ENCODE measurements around the gene UACA.

The UACA gene

GRCh38 chr15:70781236-70781635, 17.9 kb upstream of the UACA start:
- DNase-seq: no peak

DNA sequence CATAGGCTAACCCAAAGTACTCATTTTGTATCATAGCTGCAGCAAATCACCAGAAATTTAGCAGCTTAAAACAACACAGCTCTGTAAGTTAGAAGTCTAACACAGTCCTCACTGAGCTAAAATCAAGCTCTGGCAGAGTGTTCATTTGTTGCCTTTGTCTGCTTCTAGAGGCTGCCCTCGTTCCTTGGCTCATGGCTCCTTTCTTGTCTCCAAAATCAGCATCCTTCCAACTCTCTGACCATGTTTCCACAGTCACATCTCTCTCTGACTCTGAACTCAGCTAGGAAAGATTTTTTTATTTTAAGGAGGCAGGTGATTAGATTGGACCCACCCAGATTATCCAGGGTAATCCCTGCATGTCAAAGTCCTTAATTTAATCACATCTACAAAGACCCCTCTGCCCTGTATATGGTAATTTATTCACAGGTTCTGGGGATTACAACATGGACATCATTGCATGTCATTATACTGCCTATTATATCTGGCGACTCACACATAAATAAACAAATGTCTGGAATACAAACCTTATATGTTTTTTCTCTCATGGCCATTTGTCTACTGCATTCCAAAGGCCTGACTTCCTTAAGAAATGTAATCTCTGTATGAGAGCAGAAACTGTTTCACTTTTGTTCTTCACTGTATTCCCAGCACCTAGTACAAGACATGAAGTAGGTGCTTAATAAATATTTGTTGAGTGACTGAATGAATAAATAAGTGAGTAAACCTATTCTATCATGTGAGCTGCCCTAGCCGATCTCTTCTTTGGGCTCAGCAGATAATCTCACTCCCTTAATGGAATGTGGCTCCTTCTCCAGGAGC, 15.1 kb upstream of the UACA start:
- DNase-seq: no peak

- DNase-seq: no peak
Observed at GRCh38 chr15:70777170-70777926, 14.0 kb upstream of the UACA start.

DNA sequence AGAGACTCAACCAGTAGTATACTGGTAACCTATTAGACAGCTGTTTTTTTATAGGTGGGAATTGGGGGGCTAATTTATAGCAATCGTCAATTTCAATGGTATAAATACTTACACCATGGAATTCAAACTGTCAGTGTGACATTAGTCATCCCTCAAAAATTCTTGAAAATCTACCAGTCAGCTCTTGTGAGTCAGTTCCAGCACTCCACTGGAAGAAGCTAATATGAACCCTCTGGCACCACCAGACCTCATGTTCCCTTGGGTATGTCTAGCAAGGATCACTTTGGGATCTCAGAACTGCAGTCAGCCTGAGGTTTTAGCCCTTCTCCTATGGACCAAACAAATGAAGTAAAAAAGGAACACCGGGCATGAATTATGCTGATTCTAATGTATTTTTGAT, 11.8 kb upstream of the UACA start:
- DNase-seq: no peak

DNA sequence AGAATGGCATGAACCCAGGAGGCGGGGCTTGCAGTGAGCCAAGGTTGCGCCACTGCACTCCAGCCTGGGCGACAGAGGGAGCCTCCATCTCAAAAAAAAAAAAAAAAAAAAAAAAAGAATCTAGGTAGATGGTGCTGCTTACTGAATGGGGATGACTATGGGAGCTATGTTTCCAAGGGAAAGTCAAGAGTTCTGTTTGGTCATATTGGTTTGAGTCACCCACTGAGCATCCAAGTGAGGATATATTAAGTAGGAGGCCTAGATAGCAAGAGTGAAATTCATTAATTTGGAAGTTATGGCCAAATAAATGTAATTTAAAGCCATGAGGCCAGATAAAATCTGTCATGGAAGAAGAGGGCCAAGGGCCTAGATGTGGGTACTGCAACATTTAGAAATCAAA, 9.0 kb upstream of the UACA start:
- DNase-seq: no peak

DNA sequence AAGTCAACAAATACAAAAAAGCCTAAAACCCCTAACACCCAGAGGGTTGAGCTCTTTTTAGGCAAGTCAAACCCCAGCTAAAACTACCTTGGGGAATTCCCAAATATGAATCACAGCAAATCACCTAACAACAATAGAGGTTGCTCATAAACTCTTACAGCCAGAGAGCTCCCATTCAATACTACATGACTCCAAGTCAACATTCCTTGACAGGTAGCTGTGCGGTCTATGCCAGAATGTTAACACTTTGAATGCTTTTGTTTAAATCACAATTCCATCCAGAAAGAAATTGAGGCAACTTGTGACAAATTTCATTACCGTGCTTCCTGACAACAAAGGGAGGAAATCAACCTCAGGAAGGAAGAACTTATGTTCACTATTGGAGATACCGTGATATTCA, 7.5 kb upstream of the UACA start:
- no peak for DNase-seq

DNA sequence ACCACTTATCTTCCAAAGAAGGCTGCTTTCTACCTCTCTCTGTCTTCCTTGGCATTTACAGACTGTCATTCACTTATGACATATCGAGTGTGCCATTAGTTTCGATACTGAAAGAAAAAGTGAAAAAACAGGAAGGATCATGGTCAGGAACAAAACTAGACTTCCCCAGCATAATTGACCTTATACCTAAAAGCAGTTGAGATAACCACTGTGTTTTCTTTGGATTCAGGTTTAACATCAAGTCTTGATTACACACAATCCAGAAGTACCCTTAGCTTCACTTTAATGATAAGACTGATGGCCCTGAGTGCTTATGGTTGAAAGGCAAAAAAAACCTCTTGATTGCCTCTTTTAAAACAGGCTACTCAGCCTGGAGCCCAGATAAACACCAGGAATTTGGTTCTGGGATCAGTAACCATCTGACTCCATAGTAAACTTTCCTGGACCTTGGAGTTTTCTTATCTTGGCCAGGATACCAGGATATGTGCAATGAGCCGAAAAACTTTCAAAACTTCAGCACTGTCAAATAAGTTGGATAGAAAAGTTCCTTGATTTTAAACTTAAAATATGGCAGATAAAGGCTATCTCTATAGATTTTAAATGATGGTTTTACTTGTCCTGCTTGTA, 5.0 kb upstream of the UACA start:
- DNase-seq: no peak

DNA sequence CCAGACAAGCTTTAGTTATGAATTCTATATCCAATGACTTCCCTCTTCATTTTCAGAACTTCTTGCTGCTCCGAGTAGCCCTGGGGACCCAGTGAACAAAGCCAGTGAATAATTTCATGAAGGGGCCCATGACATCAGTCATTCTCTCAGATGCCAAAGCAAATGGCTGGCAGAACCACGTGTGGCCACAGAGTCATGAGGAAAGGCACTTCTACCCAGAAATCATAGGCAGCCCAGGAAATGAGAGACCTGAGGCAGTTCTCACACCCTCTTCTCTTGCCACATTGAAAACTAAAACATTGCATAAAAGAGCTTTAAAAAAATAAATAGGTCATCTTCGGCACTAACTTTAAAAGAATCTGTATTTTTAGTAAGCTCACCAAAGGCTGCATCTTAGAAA, 4.3 kb upstream of the UACA start:
- no peak for DNase-seq

DNA sequence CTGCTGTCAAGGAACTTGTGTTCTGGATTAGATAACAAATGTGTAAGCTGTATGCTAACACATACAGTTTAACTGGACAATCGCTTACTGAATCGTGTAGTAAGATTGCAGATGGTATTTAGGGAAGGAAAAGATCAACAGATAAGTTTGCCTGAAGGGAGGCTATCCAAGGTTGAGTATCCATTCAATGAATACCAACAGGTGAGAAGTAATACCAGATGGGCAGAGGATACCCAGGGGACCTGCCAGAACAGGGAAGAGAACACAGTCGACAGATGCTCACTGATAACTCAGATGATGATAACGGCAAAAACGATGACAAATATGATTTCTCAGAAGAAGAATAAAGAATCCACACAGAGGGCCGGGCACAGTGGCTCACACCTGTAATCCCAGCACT, 3.2 kb upstream of the UACA start:
- DNase-seq: no peak

DNA sequence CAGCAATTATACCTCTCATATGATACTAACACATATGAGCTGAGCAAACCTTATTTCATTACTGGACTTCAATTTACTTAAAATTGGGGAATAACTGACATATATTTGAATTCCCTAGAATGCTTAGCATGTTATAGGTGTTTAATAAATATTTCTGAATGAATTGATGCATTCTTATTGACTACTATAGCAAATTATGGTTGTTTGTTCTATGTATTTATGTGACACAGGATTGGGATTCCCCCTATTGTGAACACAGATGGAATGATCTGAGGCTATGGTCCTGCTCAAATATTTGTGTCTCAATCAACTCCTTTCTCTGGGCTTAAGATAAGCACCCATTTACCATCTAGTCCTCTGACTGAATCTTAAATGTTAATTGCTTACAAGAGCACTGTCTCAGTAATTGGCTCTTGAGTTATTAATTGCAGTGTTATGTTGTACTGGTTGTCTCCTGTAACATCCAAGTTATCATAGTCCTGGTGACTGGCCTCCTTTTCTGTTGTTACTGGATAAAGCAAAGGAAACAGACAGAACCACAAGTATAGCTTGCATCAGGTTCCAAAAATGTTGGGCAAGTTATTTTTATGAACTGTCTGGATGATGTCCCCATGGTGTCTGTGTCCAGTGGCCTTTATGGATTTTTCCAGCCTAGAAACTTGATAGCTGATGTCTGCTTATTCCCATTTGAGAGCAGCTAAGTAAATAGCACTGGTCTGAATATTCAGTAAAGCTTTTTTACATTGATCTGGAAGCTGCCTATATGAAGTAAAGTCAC, 2.3 kb upstream of the UACA start:
- DNase-seq: no peak

DNA sequence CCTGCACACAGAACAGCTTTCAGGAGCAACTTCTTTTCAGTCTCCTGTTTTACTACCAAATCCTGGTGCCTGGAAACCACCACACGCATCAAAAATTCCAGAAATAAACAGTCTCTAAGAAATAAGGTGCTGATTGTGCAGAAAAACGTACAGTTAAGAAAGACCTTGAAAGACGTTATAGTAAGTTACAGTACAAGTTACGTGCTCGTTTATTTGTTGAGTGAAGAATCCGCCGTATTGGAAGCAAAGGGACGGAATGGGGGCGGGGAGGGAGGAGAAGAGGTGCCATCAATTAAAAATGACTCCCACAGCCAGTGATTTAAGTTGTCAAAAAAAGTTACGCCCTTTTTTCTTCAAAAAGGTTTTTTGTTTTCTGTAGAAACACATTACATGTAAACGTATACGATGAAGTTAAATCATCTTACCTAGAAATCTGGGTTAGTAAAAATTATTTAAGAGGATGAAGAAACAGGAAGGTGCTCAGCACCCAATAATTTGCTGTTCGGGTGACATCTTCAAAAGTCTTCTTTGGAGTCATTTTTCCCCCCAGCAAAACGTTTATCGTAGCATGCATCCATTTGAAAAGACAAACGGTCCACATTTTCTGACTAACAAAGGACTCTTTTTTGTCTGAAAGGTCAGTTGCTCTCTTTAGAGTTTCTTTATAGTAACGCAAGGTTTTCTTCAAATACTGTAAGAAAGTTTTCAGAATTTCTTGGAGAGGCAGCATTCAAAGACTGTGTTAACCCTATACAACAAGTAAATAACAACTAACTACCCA, 782 bp upstream of the UACA start:
- no peak for DNase-seq

GRCh38 chr15:70762469-70763119, 764 bp downstream of the UACA start:
- no peak for DNase-seq

DNA sequence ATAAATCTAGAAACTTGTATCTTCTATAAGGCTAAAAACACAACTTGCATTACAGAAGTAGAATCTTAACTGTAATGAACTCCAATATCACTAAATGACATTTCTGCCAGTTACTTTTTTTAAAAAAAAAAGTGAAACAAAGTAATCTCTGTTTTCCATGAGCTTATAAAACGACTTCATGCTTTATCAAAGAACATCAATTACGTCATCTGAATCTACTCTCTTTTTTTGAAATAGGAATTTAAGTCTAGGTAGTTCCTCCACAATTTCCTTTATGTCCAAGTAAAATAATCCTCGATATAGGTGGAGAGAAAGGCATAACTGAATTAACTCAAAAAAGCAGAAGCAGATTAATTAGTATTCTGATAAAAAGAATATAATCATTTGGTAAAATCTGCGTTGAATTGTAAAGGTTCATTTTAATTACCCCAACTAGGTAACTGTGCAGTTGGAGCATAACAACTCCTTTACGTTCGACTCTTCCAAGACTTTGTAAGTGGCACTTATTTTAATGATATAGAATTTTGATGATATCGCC, 1.4 kb downstream of the UACA start:
- DNase-seq: no peak

DNA sequence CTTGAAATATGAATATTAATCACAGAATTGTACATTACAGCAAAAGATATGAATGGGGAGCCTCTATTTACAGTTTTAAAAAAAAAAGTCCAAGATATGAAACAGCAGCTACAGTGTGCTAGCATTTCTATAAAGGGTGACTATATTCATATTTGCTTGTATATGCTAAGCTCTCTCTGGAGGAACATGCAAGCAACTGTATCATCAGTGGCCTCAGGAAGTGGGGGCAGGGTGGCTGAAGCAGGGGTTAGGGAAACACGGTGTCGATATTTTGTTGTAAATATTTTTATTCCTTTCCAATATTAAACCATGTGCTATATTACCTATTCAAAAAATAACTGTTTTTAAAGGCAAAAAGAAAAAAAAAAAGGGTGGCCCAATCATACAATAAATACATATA, 2.3 kb downstream of the UACA start:
- no peak for DNase-seq

- no peak for DNase-seq
Observed at GRCh38 chr15:70758790-70759462, 4.4 kb downstream of the UACA start.

- no peak for DNase-seq
Observed at GRCh38 chr15:70757627-70758026, 5.7 kb downstream of the UACA start.

- DNase-seq: no peak
Observed at GRCh38 chr15:70754862-70755261, 8.5 kb downstream of the UACA start.

DNA sequence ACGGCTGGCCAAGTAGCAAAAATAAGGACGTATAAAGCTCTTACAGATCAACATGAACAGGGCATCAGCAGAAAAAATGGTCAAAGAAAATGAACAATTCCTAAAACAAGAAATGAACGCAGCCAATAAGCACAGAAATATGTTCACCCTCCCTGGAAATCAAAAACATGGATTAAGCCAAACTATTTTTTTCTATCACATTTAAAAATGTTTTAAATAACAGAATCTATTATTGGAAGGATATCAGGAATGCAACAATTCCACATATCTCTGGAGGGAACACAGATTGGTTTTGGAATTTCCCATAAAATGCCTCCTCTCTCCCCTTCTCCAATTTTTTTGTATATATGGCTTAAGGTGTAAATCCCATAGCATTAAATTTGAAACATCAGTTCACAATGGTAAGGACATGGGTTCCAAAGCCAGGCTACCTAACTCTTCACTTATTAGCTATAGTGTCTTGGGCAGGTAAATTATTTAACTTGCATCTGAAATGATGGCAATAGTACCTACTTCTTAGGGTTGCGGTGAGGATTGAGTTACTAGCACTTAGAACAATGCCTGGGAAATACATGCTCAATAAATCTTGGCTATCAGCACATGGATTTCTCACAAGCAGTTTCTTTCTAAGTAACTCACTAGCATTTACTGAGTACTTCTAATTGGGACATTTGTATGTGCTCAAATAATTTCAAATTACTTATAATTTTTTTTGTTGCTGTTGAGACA, 10.1 kb downstream of the UACA start:
- no peak for DNase-seq

DNA sequence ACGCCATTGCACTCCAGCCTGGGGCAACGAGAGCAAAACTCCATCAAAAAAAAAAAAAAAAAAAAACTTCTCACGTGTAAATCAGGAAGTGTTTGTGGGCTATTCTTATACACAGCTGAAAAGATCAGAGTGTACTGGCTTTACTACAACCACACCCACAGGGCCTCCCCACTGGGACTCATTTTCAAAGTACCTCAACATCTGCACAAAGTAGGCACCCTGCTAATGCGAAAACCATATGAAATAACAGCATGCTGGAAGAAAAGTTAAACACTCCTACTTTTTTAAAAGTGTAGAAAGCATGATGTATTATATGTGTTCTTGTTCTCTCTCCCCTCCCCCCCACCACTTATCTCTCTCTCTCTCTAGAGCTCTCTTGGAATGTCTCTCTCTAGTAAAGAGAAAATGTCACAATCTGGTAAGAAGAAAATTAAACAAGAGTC, 11.1 kb downstream of the UACA start:
- no peak for DNase-seq

DNA sequence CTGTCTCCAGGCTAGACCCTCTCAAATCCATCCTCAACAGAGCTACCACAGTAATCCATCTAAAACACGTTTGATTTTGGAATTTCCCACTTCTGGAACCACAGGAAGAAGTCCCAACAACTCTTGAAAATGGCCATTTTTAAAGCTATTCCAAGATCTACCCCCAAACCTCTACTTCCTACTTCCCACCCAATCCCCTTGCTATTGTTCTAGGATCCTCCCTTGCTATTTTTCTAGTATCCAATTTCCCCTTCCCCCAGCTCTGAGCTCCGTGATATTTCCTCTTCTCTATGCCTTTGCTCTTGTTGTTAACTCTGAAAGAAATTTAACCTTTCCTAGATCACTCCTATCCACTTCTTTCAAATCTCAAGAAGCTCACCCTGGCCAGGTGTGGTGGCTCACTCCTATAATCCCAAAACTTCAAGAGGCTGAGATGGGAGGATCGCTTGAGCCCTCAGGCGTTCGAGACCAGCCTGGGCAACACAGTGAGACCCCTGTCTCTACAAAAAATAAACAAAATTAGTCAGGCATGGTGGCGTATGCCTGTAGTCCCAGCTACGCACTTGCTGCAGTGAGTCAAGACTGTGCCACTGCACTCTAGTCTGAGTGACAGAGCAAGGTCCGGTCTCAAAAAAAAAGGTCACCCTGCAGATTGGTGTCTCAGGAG, 13.0 kb downstream of the UACA start:
- no peak for DNase-seq
